ENCODE results near the gene NKX2-1. TPM values are rescaled to one million over a fixed set of nuclear protein-coding genes. Genes with fewer than 3 reads are reported as not detected.

The NKX2-1 gene
- total RNA-seq, 2 experiments from 2014 or later: not detected

DNA sequence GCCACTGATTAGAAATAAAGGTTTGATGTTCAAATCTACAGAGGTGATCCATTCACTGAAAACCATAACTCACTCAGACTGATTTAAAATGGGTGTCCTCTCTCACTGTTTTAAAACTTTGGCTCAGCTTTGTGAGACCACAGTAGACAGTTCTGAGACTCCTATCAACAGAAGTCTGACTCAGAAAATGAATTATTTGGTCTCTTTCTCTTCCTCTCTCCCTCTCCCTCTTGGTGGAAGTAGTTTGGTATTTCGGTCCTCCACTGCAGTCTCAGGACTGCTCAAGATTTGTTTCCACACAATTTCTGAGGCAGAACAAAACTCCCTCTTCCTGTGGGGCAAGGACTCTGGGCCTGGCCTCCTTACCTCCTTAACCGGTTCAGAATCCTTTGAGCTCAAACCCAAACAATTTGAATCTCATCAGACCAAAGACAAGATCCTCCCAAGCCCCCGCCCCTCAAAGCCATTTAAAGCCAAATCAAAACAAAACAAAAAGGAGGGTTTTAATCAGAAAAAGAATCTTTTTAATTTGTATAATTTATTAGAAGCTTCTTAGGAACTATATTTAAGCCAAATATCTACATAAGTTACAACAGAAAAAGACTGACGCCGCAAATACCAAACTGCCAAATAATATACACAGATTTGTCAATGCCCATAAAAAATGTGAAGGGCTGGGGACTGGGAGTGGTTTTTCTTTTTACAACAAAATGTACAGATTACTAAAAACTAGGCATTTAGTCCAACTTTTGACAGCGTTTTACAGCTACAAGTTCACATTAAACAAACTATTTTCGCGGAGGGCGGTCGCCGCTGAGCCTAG lies 3.9 kb downstream of the NKX2-1 start:
- no peak overlapping the region for H3K27ac Mint-ChIP-seq
- no peak overlapping the region for H3K4me3 Mint-ChIP-seq
- no peak for DNase-seq
- intact Hi-C loops (cut with micrococcal nuclease): loop anchor here (2.0 to 5.0 kb wide), 2 partner anchors 141 to 1081 kb away; partner anchors contain the start of genes FOXA1 and TTC6
- no peaks in the 10 kb centered on the region for H3K36me3 Mint-ChIP-seq (ENCODE audit: low read depth)
- peaks cover 13% of the 10 kb centered on the region for H3K4me1 Mint-ChIP-seq (ENCODE audit: low read depth)
- CTCF ChIA-PET: interaction anchor here (0.6 to 2.2 kb wide), 3 partner anchors 9 to 39 kb away, joined by 4 to 9 read pairs (median 4); no protein-coding TSS in a partner anchor
- no peaks in the 10 kb centered on the region for H3K9me3 Mint-ChIP-seq
- H3K27me3 Mint-ChIP-seq (ENCODE audit: low read depth): peaks cover 63% of the 10 kb centered on the region

GRCh38 chr14:36515105-36515593 lies 4.9 kb downstream of the NKX2-1 start:
- H3K4me1 Mint-ChIP-seq (ENCODE audit: low read depth): peaks cover 9% of the 10 kb centered on the region
- peaks cover 67% of the 10 kb centered on the region for H3K27me3 Mint-ChIP-seq (ENCODE audit: low read depth)
- H3K27ac Mint-ChIP-seq: no peak overlapping the region
- H3K36me3 Mint-ChIP-seq (ENCODE audit: low read depth): no peaks in the 10 kb centered on the region
- H3K9me3 Mint-ChIP-seq: no peaks in the 10 kb centered on the region
- no peak overlapping the region for H3K4me3 Mint-ChIP-seq
- CTCF ChIA-PET: interaction anchor here (2.2 kb wide), 1 partner anchor 10 kb away, joined by 9 read pairs; no protein-coding TSS in a partner anchor
- no peak for DNase-seq
- intact Hi-C loops (cut with micrococcal nuclease): loop anchor here (2.0 to 5.0 kb wide), 2 partner anchors 142 to 1082 kb away; partner anchors contain the start of genes FOXA1 and TTC6

- Mint-ChIP-seq H3K4me1 (ENCODE audit: low read depth) (peaks cover 8% of the 10 kb centered on the region), H3K27me3 (ENCODE audit: low read depth) (peaks cover 70% of the 10 kb centered on the region), H3K36me3 (ENCODE audit: low read depth) (no peaks in the 10 kb centered on the region), H3K27ac (no peak overlapping the region), H3K9me3 (no peaks in the 10 kb centered on the region), H3K4me3 (no peak overlapping the region)
- intact Hi-C loops (cut with micrococcal nuclease): loop anchor here (2.0 to 5.0 kb wide), 2 partner anchors 142 to 1083 kb away; partner anchors contain the start of genes FOXA1 and TTC6
- CTCF ChIA-PET: interaction anchor here (2.2 kb wide), 1 partner anchor 11 kb away, joined by 9 read pairs; no protein-coding TSS in a partner anchor
- no peak for DNase-seq
Measured at GRCh38 chr14:36514278-36515104, 5.5 kb downstream of the NKX2-1 start.

DNA sequence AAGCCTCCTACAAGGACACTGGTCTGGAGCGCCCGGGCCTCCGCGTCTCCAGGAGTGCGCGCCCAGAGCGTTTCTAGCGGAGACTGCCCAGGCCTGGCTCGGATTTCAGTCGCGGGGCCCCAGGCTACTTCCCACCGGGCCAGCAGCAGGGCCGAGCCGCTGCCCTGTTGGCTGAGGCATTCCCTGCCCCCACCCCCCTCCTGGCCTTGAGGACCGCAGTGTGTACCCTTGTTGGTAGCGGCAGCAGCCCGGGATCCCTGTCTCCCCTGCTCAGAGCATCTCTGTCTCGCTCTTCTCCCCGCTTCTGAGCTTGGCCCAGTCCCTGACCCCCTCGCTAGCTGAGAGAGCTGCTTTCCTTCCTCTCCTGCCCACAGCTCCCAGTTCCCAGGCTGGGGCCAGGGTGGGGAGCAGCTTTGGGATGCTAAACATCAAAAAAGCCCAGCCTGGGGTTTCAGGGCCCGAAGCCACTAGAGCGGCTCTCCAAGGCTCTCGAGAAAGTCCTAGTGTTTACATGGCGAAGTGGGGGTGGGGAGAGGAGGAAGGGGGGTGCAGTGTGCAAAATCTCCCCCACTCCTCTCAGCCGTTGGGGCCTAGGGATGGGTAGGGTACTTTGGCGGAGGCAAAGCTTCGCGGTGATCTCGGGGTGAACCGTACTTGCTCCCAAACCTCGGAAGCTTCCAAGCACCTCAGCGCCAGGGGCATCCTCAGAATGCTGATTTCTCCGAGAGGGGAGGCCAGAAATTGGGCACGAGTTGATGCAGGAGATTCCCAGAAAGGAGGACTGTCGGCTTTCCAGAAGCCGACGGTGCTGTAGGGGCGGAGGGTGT lies 6.4 kb downstream of the NKX2-1 start:
- peaks cover 72% of the 10 kb centered on the region for H3K27me3 Mint-ChIP-seq (ENCODE audit: low read depth)
- H3K36me3 Mint-ChIP-seq (ENCODE audit: low read depth): no peaks in the 10 kb centered on the region
- H3K4me1 Mint-ChIP-seq (ENCODE audit: low read depth): peaks cover 5% of the 10 kb centered on the region
- intact Hi-C loops (cut with micrococcal nuclease): loop anchor here (2.0 kb wide), 1 partner anchor 143 kb away; no protein-coding TSS in a partner anchor
- DNase-seq: no peak
- H3K27ac Mint-ChIP-seq: no peak overlapping the region
- CTCF ChIA-PET: interaction anchor here (0.7 to 2.2 kb wide), 2 partner anchors 11 to 64 kb away, joined by 3 to 9 read pairs; no protein-coding TSS in a partner anchor
- no peaks in the 10 kb centered on the region for H3K9me3 Mint-ChIP-seq
- no peak overlapping the region for H3K4me3 Mint-ChIP-seq

DNA sequence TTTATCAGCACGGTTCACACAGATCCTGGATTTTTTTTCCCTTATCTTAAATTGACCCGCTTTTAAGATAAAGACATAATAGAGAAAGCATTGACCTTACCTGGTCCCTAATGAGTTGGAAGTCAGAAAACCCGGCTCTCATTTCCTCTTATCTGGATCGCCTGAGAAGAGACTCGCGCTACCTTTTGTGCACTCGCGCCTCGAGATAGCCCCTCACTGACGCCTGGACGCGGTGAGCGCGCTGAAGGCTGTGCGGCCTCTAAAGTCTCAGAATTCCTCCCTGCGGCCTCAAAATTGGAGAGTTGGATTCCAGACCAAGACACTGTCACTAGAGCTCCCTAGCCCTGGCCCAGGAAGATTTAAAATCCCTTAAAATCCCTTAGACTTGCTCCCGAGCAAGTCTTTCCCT lies 7.0 kb downstream of the NKX2-1 start:
- intact Hi-C loops (cut with micrococcal nuclease): no loop called here
- CTCF ChIA-PET: interaction anchor here (0.7 kb wide), 1 partner anchor 65 kb away, joined by 3 read pairs; no protein-coding TSS in a partner anchor
- Mint-ChIP-seq H3K27ac (no peak overlapping the region), H3K4me1 (ENCODE audit: low read depth) (peaks cover 6% of the 10 kb centered on the region), H3K9me3 (no peaks in the 10 kb centered on the region), H3K27me3 (ENCODE audit: low read depth) (peaks cover 76% of the 10 kb centered on the region), H3K4me3 (no peak overlapping the region), H3K36me3 (ENCODE audit: low read depth) (no peaks in the 10 kb centered on the region)
- DNase-seq: no peak

GRCh38 chr14:36512585-36513003 lies 7.4 kb downstream of the NKX2-1 start:
- peaks cover 80% of the 10 kb centered on the region for H3K27me3 Mint-ChIP-seq (ENCODE audit: low read depth)
- intact Hi-C loops (cut with micrococcal nuclease): loop anchor here (1.0 kb wide), 1 partner anchor 8 kb away; the partner anchor contains the start of gene NKX2-1
- CTCF ChIA-PET: no interaction called here
- H3K4me3 Mint-ChIP-seq: no peak overlapping the region
- H3K27ac Mint-ChIP-seq: no peak overlapping the region
- H3K9me3 Mint-ChIP-seq: no peaks in the 10 kb centered on the region
- DNase-seq: no peak
- peaks cover 11% of the 10 kb centered on the region for H3K4me1 Mint-ChIP-seq (ENCODE audit: low read depth)
- H3K36me3 Mint-ChIP-seq (ENCODE audit: low read depth): no peaks in the 10 kb centered on the region

DNA sequence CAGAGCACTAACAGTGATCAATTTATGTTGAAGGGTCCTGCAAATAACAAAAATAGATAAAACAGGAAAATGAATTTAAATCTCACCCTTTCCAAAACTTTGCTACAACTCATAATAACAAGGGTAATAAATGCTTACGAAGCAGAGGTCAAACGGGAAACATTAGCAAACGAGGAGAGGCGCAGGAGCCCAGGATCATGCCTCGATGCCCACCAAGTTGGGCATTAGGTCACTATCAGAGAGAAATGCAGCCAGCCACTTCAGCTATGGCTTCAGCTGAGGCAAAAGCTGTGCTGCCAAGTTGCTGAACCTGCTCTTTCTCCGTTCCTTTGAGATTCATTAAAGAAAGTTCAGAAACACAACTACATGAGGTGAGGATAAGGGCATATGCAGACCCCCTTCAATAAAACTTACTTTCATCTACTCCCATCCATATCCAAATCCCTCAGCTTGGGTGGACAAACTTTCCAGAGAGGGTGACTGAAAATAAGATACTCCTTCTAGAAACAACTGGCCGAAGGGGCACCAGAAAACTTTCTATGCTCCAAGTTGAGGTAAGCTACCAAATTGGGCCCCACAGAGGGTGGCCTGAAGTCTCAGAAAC lies 7.9 kb downstream of the NKX2-1 start:
- Mint-ChIP-seq H3K9me3 (no peaks in the 10 kb centered on the region), H3K4me3 (no peak overlapping the region), H3K4me1 (ENCODE audit: low read depth) (peaks cover 11% of the 10 kb centered on the region), H3K27ac (no peak overlapping the region), H3K27me3 (ENCODE audit: low read depth) (peaks cover 83% of the 10 kb centered on the region), H3K36me3 (ENCODE audit: low read depth) (no peaks in the 10 kb centered on the region)
- no peak for DNase-seq
- CTCF ChIA-PET: no interaction called here
- intact Hi-C loops (cut with micrococcal nuclease): loop anchor here (1.0 kb wide), 1 partner anchor 8 kb away; the partner anchor contains the start of gene NKX2-1

GRCh38 chr14:36510874-36511273 lies 9.2 kb downstream of the NKX2-1 start:
- DNase-seq: no peak
- intact Hi-C loops (cut with micrococcal nuclease): no loop called here
- CTCF ChIA-PET: interaction anchor here (0.5 to 1.6 kb wide), 3 partner anchors 15 to 1475 kb away, joined by 3 read pairs; no protein-coding TSS in a partner anchor
- no peaks in the 10 kb centered on the region for H3K36me3 Mint-ChIP-seq (ENCODE audit: low read depth)
- peaks cover 81% of the 10 kb centered on the region for H3K27me3 Mint-ChIP-seq (ENCODE audit: low read depth)
- H3K9me3 Mint-ChIP-seq: no peaks in the 10 kb centered on the region
- H3K4me1 Mint-ChIP-seq (ENCODE audit: low read depth): peaks cover 15% of the 10 kb centered on the region
- H3K4me3 Mint-ChIP-seq: no peak overlapping the region
- no peak overlapping the region for H3K27ac Mint-ChIP-seq

- H3K36me3 Mint-ChIP-seq (ENCODE audit: low read depth): no peaks in the 10 kb centered on the region
- no peaks in the 10 kb centered on the region for H3K9me3 Mint-ChIP-seq
- CTCF ChIA-PET: interaction anchor here (1.6 kb wide), 1 partner anchor 16 kb away, joined by 3 read pairs; no protein-coding TSS in a partner anchor
- no peak overlapping the region for H3K27ac Mint-ChIP-seq
- DNase-seq: no peak
- no peak overlapping the region for H3K4me3 Mint-ChIP-seq
- intact Hi-C loops (cut with micrococcal nuclease): no loop called here
- H3K4me1 Mint-ChIP-seq (ENCODE audit: low read depth): peaks cover 15% of the 10 kb centered on the region
- H3K27me3 Mint-ChIP-seq (ENCODE audit: low read depth): peaks cover 79% of the 10 kb centered on the region
Measured at GRCh38 chr14:36510078-36510799, 9.8 kb downstream of the NKX2-1 start.

GRCh38 chr14:36509069-36509917 lies 10.7 kb downstream of the NKX2-1 start:
- intact Hi-C loops (cut with micrococcal nuclease): loop anchor here (5.0 kb wide), 1 partner anchor 192 kb away; no protein-coding TSS in a partner anchor
- Mint-ChIP-seq H3K27ac (no peak overlapping the region), H3K9me3 (no peaks in the 10 kb centered on the region), H3K36me3 (ENCODE audit: low read depth) (no peaks in the 10 kb centered on the region), H3K4me1 (ENCODE audit: low read depth) (peaks cover 25% of the 10 kb centered on the region), H3K4me3 (no peak overlapping the region), H3K27me3 (ENCODE audit: low read depth) (peaks cover 79% of the 10 kb centered on the region)
- CTCF ChIA-PET: interaction anchor here (1.6 kb wide), 1 partner anchor 17 kb away, joined by 3 read pairs; no protein-coding TSS in a partner anchor
- no peak for DNase-seq

Measured in activated naive CD4-positive, alpha-beta T cell treated with anti-CD3 and anti-CD28 coated beads for 36 hours (primary cell).